K562 (cell line): Measurements from ENCODE around the gene KIF17. TPM values are rescaled to one million over a fixed set of nuclear protein-coding genes. Genes with fewer than 3 reads are reported as not detected.

ENCODE experiments used
- CEBPG ChIP-seq, 3 experiments: fragments of 200-800 bp in 1 of 3; sonication (Bioruptor generic) in 1 of 3; sonication (generic) in 1 of 3; formaldehyde crosslinking in 1 of 3; IDR thresholded peaks in 2 of 3; conservative IDR thresholded peaks in 1 of 3; 2 replicates each; pipeline versions ENCODE4 v1.6.1 to v1.8.0; 2016 to 2022; ENCODE audit warnings: missing compliant biosample characterization in 2 of 3, missing genetic modification characterization in 2 of 3, mild to moderate bottlenecking in 1 of 3, missing genetic modification reagents in 1 of 3
- CSDE1 ChIP-seq, 2 experiments: fragments of 450-650 bp; IDR thresholded peaks; 2 replicates each; pipeline ENCODE4 v1.6.1; 2016; ENCODE audit warnings: mild to moderate bottlenecking in 1 of 2
- KDM1A ChIP-seq, 2 experiments: fragments of 450-650 bp; IDR thresholded peaks; 2 replicates each; pipeline ENCODE4 v1.6.1; 2016; ENCODE audit warnings: mild to moderate bottlenecking in 2 of 2
- NELFE ChIP-seq: IDR thresholded peaks from 2 replicates; pipeline ENCODE4 v1.6.1; 2011; ENCODE audit warnings: mild to moderate bottlenecking; ENCODE audit not compliant: insufficient read depth, insufficient read length
- PKNOX1 ChIP-seq: fragments of 450-650 bp; IDR thresholded peaks from 2 replicates; pipeline ENCODE4 v1.6.1; 2016
- PTBP1 ChIP-seq: fragments of 200-400 bp; formaldehyde crosslinking; IDR thresholded peaks from 2 replicates; pipeline ENCODE4 v1.6.1; 2017; ENCODE audit warnings: low read depth, low read length
- RCOR1 ChIP-seq, 2 experiments: IDR thresholded peaks; 2 replicates each; pipeline ENCODE4 v1.6.1; 2012; ENCODE audit warnings: low read depth in 2 of 2, low read length in 2 of 2, borderline replicate concordance in 1 of 2, improper control_type of control experiment in 1 of 2
- TEAD1 ChIP-seq, 2 experiments: fragments of 450-650 bp in 1 of 2; sonication (generic) in 1 of 2; formaldehyde crosslinking; IDR thresholded peaks; 2 replicates each; pipeline versions ENCODE4 v1.4.0 to v1.8.0; 2020 to 2022; ENCODE audit warnings: mild to moderate bottlenecking in 2 of 2, missing genetic modification reagents in 1 of 2
- TEAD4 ChIP-seq, 2 experiments: sonication (generic) in 1 of 2; formaldehyde crosslinking in 1 of 2; IDR thresholded peaks; 2 replicates each; pipeline versions ENCODE4 v1.6.1 to v1.8.0; 2012 to 2022; ENCODE audit warnings: borderline replicate concordance in 1 of 2, inconsistent platforms in 1 of 2, low read length in 1 of 2, mild to moderate bottlenecking in 1 of 2, missing genetic modification reagents in 1 of 2
- TFAP4 ChIP-seq: sonication (generic); formaldehyde crosslinking; IDR thresholded peaks from 2 replicates; pipeline ENCODE4 v1.8.0; 2022; ENCODE audit warnings: missing genetic modification reagents, mild to moderate bottlenecking, moderate library complexity, borderline replicate concordance
- ZNF239 ChIP-seq: fragments of 250-450 bp; sonication (Bioruptor Pico); IDR thresholded peaks from 2 replicates; pipeline ENCODE4 v1.4.0; 2020; ENCODE audit warnings: mild to moderate bottlenecking
- polyA plus RNA-seq, 8 experiments: library from polyadenylated mRNA; depleted of rRNA in 4 of 8; stranded (reverse) in 5 of 8; unstranded in 3 of 8; fragments of >200 nt; fragmentation: Nextera tagmentation in 2 of 8; fragmentation: Illumina TruSeq in 1 of 8; extraction: Ambion mirVana in 2 of 8; extraction: Trizol in 1 of 8; gene quantifications; 2 replicates each; pipeline versions ENCODE4 v1.2.1 to v1.2.3, GENCODE V29; 2011 to 2014; ENCODE audit warnings: inconsistent platforms in 1 of 8, missing spikeins in 1 of 8
- total RNA-seq, 7 experiments: library from RNA; depleted of rRNA in 6 of 7; stranded (reverse); fragments of >200 nt in 6 of 7; fragmentation: Illumina TruSeq in 2 of 7; extraction: Trizol in 2 of 7; gene quantifications; 2 replicates each; pipeline versions ENCODE4 v1.2.1 to v1.2.3, GENCODE V29; 2011 to 2021; ENCODE audit warnings: low replicate concordance in 1 of 7
- TF ChIP-seq, protein P1 (sequence below): sonication (generic); formaldehyde crosslinking; IDR thresholded peaks from 2 replicates; pipeline ENCODE4 v1.8.0; 2022; ENCODE audit warnings: mild to moderate bottlenecking, missing genetic modification reagents
- TF ChIP-seq, protein P2 (sequence below): sonication (generic); formaldehyde crosslinking; IDR thresholded peaks from 2 replicates; pipeline ENCODE4 v1.9.0; 2022; ENCODE audit warnings: mild to moderate bottlenecking, missing genetic modification reagents
- TF ChIP-seq, protein P3 (sequence below): fragments of 250-450 bp; sonication (Bioruptor Pico); IDR thresholded peaks from 2 replicates; pipeline ENCODE4 v1.6.1; 2021; ENCODE audit warnings: mild to moderate bottlenecking

KIF17 gene
- total and polyA plus RNA-seq, 9 of the 15 experiments (the other 6 are each of a cell fraction or from before 2014, with no cell fraction given), result 0.04 to 0.47 (median 0.18) TPM; not detected in 5

DNA sequence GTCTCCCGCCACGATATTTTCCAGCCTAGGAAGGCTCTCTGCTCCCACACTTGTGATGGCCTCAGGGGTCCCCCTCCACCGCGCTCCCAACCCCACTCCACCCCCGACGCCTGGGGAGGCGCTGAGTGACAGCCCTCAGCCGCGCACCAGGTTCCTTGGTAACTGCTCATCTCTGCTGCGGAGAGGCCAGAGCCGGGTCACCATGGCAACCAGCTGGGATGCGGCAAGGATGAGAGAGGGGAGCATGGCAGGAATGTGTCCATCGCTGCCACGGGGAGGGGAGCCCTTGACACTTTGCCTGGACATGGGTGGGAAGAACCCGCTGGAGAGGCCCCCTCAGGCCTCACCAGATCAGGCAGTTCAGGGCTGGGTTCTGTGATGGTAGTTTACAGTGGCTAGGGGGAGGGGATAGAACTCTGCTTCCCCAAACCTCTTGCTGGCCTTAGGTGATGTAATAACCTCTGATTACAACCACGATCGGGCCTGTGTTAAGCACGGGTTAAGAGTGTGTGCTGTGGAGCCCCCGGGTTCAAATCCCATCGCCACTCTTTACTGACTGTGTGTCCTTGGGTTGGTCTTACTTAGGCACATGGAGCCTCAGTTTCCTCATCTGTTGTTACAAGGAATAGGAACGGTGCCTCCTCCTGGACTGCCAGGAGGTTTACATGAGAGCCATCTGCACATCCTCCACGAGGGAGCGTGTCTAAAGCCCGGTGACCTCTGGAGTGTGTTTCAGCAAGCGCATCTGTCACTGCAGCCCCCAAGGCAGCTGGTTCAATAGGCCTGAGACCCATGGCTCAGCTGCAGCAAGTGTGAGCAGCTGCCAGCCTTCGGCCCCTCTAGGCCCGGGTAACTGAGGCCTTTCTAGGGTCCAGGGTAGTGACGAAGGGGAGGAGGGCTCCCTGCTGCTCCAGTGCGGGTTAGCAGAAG, 6.3 kb downstream of the KIF17 start (continued):
- TF ChIP-seq TEAD4 (IDR thresholded peaks at IDR 0.05; ENCODE audit: low read length) (no peak), TEAD4 (CRISPR knock-in tag; IDR thresholded peaks at IDR 0.05; ENCODE audit: borderline replicate concordance) (0 out of 2 replicates have a peak, but pooled peaks have one; percentile 23), RCOR1 (IDR thresholded peaks at IDR 0.05; ENCODE audit: borderline replicate concordance in 1 of 2, low read depth in 2 of 2, low read length in 2 of 2) (peak in 1 of 2 experiments; percentile 71; a peak in 2 of 4 replicates), NELFE (no peak), ZNF239 (no peak), PTBP1 (0 out of 2 replicates have a peak, but pooled peaks have one; percentile 18), CSDE1 (IDR thresholded peaks at IDR 0.05) (0 out of 4 replicates have a peak, but pooled peaks of 1 of the 2 experiments have one; percentile 59), TFAP4 (CRISPR knock-in tag) (0 out of 2 replicates have a peak, but pooled peaks have one; percentile 7), CEBPG (CRISPR knock-in tag; IDR thresholded peaks at IDR 0.05) (peak; percentile 63), CEBPG (tag; conservative IDR thresholded peaks at IDR 0.05 in 1 of 2, IDR thresholded peaks at IDR 0.05 in 1 of 2) (peak in 1 of 2 experiments; percentile 58; a peak in 2 of 4 replicates), KDM1A (IDR thresholded peaks at IDR 0.05) (peak; percentile 61 to 78; a peak in 3 of 4 replicates), TEAD1 (CRISPR knock-in tag; IDR thresholded peaks at IDR 0.05) (peak in 1 of 2 experiments; percentile 53; a peak in 1 of 4 replicates), PKNOX1 (peak; percentile 80)
- TF ChIP-seq, protein P1, sequence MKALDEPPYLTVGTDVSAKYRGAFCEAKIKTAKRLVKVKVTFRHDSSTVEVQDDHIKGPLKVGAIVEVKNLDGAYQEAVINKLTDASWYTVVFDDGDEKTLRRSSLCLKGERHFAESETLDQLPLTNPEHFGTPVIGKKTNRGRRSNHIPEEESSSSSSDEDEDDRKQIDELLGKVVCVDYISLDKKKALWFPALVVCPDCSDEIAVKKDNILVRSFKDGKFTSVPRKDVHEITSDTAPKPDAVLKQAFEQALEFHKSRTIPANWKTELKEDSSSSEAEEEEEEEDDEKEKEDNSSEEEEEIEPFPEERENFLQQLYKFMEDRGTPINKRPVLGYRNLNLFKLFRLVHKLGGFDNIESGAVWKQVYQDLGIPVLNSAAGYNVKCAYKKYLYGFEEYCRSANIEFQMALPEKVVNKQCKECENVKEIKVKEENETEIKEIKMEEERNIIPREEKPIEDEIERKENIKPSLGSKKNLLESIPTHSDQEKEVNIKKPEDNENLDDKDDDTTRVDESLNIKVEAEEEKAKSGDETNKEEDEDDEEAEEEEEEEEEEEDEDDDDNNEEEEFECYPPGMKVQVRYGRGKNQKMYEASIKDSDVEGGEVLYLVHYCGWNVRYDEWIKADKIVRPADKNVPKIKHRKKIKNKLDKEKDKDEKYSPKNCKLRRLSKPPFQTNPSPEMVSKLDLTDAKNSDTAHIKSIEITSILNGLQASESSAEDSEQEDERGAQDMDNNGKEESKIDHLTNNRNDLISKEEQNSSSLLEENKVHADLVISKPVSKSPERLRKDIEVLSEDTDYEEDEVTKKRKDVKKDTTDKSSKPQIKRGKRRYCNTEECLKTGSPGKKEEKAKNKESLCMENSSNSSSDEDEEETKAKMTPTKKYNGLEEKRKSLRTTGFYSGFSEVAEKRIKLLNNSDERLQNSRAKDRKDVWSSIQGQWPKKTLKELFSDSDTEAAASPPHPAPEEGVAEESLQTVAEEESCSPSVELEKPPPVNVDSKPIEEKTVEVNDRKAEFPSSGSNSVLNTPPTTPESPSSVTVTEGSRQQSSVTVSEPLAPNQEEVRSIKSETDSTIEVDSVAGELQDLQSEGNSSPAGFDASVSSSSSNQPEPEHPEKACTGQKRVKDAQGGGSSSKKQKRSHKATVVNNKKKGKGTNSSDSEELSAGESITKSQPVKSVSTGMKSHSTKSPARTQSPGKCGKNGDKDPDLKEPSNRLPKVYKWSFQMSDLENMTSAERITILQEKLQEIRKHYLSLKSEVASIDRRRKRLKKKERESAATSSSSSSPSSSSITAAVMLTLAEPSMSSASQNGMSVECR, result 0 out of 2 replicates have a peak, but pooled peaks have one; percentile 50
- TF ChIP-seq, protein P2, sequence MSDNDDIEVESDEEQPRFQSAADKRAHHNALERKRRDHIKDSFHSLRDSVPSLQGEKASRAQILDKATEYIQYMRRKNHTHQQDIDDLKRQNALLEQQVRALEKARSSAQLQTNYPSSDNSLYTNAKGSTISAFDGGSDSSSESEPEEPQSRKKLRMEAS (CRISPR knock-in tag), result 0 out of 2 replicates have a peak, but pooled peaks have one; percentile 25
- TF ChIP-seq, protein P3, sequence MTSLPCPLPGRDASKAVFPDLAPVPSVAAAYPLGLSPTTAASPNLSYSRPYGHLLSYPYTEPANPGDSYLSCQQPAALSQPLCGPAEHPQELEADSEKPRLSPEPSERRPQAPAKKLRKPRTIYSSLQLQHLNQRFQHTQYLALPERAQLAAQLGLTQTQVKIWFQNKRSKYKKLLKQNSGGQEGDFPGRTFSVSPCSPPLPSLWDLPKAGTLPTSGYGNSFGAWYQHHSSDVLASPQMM (CRISPR knock-in tag), result no peak
